Stimulated activated CD4-positive, alpha-beta T cell treated with anti-CD3 and anti-CD28 coated beads, TNF-alpha, amount 100 ng/mL, for 1 hour (primary cell): ENCODE measurements around the gene MNT.

Source experiments
- DNase-seq, 3 donors: peaks; one replicate each; pipeline ENCODE4 v3.0.0-alpha.2; 2020; ENCODE audit warnings: low read depth in 3 of 3, low spot score in 1 of 3

The MNT gene

GRCh38 chr17:2335726-2336214 lies 65.1 kb downstream of the MNT start:
- DNase-seq: no peak
